Stimulated activated naive B cell treated with anti-CD40 and anti-IgM and Interleukin-4, amounts not matched to agents 10 μg/mL and 1 μg/mL and 100 μg/mL, for 72 hours (primary cell): ENCODE measurements around the gene CHI3L2.
A peak's percentile ranks its signal among the peaks of the same experiment; 100 is the strongest.

ENCODE experiments used
- ATAC-seq, 2 donors: fragments of 150-1000 bp; cut with Tn5 transposase; replicated peaks; 2 replicates each; pipeline ENCODE4 v1.10.0; 2021; ENCODE audit warnings: moderate library complexity in 1 of 2
- DNase-seq: peaks from one replicate; pipeline ENCODE4 v3.0.0; 2021
- H3K27ac Mint-ChIP-seq: one replicate; pipeline ENCODE4 v1.8.0; 2022; ENCODE audit warnings: mild to moderate bottlenecking, mixed read lengths
- H3K27me3 Mint-ChIP-seq, 2 donors: one replicate each; pipeline ENCODE4 v1.8.0; 2022; ENCODE audit warnings: mixed read lengths in 2 of 2
- H3K36me3 Mint-ChIP-seq, 2 donors: one replicate each; pipeline ENCODE4 v1.8.0; 2022; ENCODE audit warnings: mixed read lengths in 2 of 2, mild to moderate bottlenecking in 1 of 2
- H3K4me1 Mint-ChIP-seq, 2 donors: one replicate each; pipeline ENCODE4 v1.8.0; 2022; ENCODE audit warnings: mixed read lengths in 2 of 2, mild to moderate bottlenecking in 1 of 2
- H3K4me3 Mint-ChIP-seq, 2 donors: one replicate each; pipeline ENCODE4 v1.8.0; 2022; ENCODE audit warnings: mild to moderate bottlenecking in 2 of 2, mixed read lengths in 2 of 2, moderate library complexity in 1 of 2
- H3K9me3 Mint-ChIP-seq, 2 donors: one replicate each; pipeline ENCODE4 v1.8.0; 2022; ENCODE audit warnings: mixed read lengths in 2 of 2, mild to moderate bottlenecking in 1 of 2

Gene CHI3L2

DNA sequence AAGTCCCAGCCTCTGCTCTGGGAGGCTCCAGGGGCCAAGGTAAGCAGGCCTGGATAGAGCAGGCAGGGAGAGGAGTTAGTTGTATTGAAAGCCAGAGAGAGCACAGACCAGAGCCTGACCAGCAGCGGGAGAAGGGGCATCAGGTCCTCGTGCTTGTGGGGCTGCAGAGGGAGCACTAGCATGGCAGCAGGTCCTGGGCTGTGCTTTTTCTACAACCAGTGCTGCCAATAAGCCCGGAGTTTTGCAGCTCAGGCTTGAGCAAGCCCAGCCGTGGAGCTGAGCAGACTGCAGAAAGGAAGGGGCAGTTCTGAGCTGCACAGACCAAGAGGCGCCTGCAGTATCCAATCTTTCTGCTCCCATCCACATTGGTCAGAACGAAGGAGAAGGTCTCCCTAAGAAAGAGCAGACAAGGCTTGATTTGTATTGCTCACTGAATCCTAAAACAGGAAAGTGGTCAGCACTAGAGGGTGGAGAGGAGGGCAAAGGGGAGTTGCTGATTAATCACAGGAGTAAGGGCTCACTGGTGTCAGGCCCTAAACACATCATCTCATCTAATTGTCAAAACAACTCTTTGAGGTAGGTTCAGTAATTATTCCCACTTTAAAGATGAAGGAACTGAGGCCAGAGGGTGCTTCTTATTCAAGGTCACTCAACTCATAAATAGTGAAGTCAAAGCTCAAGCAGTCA lies 29.8 kb upstream of the CHI3L2 start:
- H3K9me3 Mint-ChIP-seq, result no peaks in the 10 kb centered on the region
- H3K4me1 Mint-ChIP-seq, result peaks cover 62 to 94% of the 10 kb centered on the region in 2 donors
- H3K4me3 Mint-ChIP-seq, result no peak overlapping the region
- H3K36me3 Mint-ChIP-seq, result peaks cover 29 to 56% of the 10 kb centered on the region in 2 donors
- DNase-seq, result no peak
- peak; percentile 36 to 62 for ATAC-seq
- H3K27ac Mint-ChIP-seq, result peak overlapping the region; percentile 76
- H3K27me3 Mint-ChIP-seq, result no peaks in the 10 kb centered on the region

- peaks cover 26 to 48% of the 10 kb centered on the region in 2 donors for H3K36me3 Mint-ChIP-seq
Measured at GRCh38 chr1:111198836-111199235, 28.7 kb upstream of the CHI3L2 start.

DNA sequence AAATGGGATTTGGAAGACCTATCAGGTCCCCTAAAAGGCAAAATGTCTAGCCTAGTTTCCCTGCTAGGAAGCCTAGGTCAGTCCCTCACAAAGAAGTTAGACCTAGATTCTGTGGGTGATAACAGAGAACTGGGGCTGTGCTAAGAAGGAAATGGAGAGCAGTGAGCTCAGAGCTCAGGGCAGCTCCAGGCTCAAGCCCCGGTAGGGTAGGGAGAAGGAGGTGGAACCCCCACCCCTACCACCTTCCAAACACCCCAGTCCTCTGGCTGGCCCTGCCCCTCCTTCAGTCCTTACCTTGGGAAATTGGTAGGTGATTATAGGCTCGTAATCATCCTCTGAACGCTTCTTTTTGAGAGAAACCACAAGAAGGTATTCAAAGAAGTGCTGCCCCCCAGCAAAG lies 28.2 kb upstream of the CHI3L2 start:
- Mint-ChIP-seq H3K9me3 (no peaks in the 10 kb centered on the region), H3K36me3 (peaks cover 24 to 44% of the 10 kb centered on the region in 2 donors), H3K4me1 (peaks cover 54 to 86% of the 10 kb centered on the region in 2 donors), H3K27me3 (no peaks in the 10 kb centered on the region), H3K4me3 (no peak overlapping the region), H3K27ac (no peak overlapping the region)
- ATAC-seq, result no peak
- no peak for DNase-seq

More at GRCh38 chr1:111198836-111199235, 28.7 kb upstream of the CHI3L2 start:
- ATAC-seq (no peak), DNase-seq (no peak)
- Mint-ChIP-seq H3K27ac (peak overlapping the region; percentile 37), H3K4me1 (peaks cover 58 to 91% of the 10 kb centered on the region in 2 donors), H3K27me3 (no peaks in the 10 kb centered on the region), H3K9me3 (no peaks in the 10 kb centered on the region), H3K4me3 (no peak overlapping the region)

GRCh38 chr1:111199881-111200801 lies 27.4 kb upstream of the CHI3L2 start, which contains the start of gene DENND2D:
DENND2D (minus strand) TSS chr1:111200646; CDS start chr1:111200459, 187 bp downstream.
- H3K36me3 Mint-ChIP-seq, result peaks cover 19 to 36% of the 10 kb centered on the region in 2 donors
- ATAC-seq, result no peak

DNA sequence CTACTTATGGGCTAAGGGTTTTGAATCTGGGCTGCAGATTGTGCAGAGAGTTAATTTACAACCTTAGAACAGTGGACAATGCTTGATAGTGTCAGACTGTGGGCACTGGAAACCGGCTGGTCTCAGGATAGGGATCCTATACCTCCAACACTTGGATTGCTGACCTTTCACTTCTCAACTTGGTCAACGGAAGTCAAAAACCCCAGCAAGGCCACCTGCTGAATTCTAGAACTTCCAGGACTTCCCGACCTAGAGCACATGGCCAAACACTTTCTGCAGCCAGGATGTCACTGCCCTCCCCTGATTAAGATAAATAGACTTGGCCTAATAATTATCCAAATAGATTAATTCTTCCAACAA lies 26.7 kb upstream of the CHI3L2 start:
- H3K36me3 Mint-ChIP-seq, result peaks cover 17 to 33% of the 10 kb centered on the region in 2 donors
- no peaks in the 10 kb centered on the region for H3K9me3 Mint-ChIP-seq
- H3K4me3 Mint-ChIP-seq, result no peak overlapping the region
- H3K4me1 Mint-ChIP-seq, result peaks cover 54 to 85% of the 10 kb centered on the region in 2 donors
- no peak for DNase-seq
- no peak overlapping the region for H3K27ac Mint-ChIP-seq
- ATAC-seq, result no peak
- H3K27me3 Mint-ChIP-seq, result no peaks in the 10 kb centered on the region

More at GRCh38 chr1:111199881-111200801, 27.4 kb upstream of the CHI3L2 start, which contains the start of gene DENND2D:
- H3K27ac Mint-ChIP-seq, result peak within 1 kb of the TSS; percentile 44
- H3K9me3 Mint-ChIP-seq, result no peaks in the 10 kb centered on the region
- peak within 1 kb of the TSS; percentile 25 to 52 for H3K4me3 Mint-ChIP-seq
- H3K27me3 Mint-ChIP-seq, result no peaks in the 10 kb centered on the region
- H3K4me1 Mint-ChIP-seq, result peaks cover 51 to 85% of the 10 kb centered on the region in 2 donors
- DNase-seq, result no peak

- ATAC-seq (no peak), DNase-seq (no peak)
- H3K36me3 Mint-ChIP-seq, result peaks cover 12 to 27% of the 10 kb centered on the region in 2 donors
- H3K9me3 Mint-ChIP-seq, result no peaks in the 10 kb centered on the region
- H3K4me3 Mint-ChIP-seq, result no peak overlapping the region
- no peak overlapping the region for H3K27ac Mint-ChIP-seq
- H3K4me1 Mint-ChIP-seq, result peaks cover 54 to 85% of the 10 kb centered on the region in 2 donors
- H3K27me3 Mint-ChIP-seq, result no peaks in the 10 kb centered on the region
Measured at GRCh38 chr1:111201275-111202090, 26.0 kb upstream of the CHI3L2 start.

GRCh38 chr1:111202366-111202706 lies 25.2 kb upstream of the CHI3L2 start:
- peaks cover 48 to 76% of the 10 kb centered on the region in 2 donors for H3K4me1 Mint-ChIP-seq
- peaks cover 9 to 19% of the 10 kb centered on the region in 2 donors for H3K36me3 Mint-ChIP-seq
- ATAC-seq, result no peak
- H3K27ac Mint-ChIP-seq, result peak overlapping the region; percentile 27
- H3K4me3 Mint-ChIP-seq, result peak overlapping the region; percentile 78 to 79
- no peak for DNase-seq
- H3K27me3 Mint-ChIP-seq, result no peaks in the 10 kb centered on the region
- H3K9me3 Mint-ChIP-seq, result no peaks in the 10 kb centered on the region

- peak overlapping the region; percentile 84 for H3K27ac Mint-ChIP-seq
- ATAC-seq, result peak in 1 of 2 donors; percentile 1
- peaks cover 44 to 71% of the 10 kb centered on the region in 2 donors for H3K4me1 Mint-ChIP-seq
- H3K27me3 Mint-ChIP-seq, result no peaks in the 10 kb centered on the region
- no peak for DNase-seq
- H3K4me3 Mint-ChIP-seq, result peak overlapping the region; percentile 78 to 79
- peaks cover 4 to 14% of the 10 kb centered on the region in 2 donors for H3K36me3 Mint-ChIP-seq
- no peaks in the 10 kb centered on the region for H3K9me3 Mint-ChIP-seq
Measured at GRCh38 chr1:111202707-111203623, 24.5 kb upstream of the CHI3L2 start.

GRCh38 chr1:111203681-111204200 lies 23.8 kb upstream of the CHI3L2 start:
- Mint-ChIP-seq H3K9me3 (no peaks in the 10 kb centered on the region), H3K4me3 (peak overlapping the region; percentile 78 to 79), H3K4me1 (peaks cover 39 to 66% of the 10 kb centered on the region in 2 donors), H3K27ac (peak overlapping the region; percentile 84), H3K27me3 (no peaks in the 10 kb centered on the region), H3K36me3 (peaks cover 4 to 9% of the 10 kb centered on the region in 2 donors)
- peak; percentile 68 to 74 for ATAC-seq
- DNase-seq, result peak; percentile 78

- peak overlapping the region; percentile 84 for H3K27ac Mint-ChIP-seq
- peak; percentile 78 to 80 for ATAC-seq
- peak; percentile 54 for DNase-seq
- H3K4me1 Mint-ChIP-seq, result peaks cover 38 to 59% of the 10 kb centered on the region in 2 donors
- peaks cover 4 to 9% of the 10 kb centered on the region in 2 donors for H3K36me3 Mint-ChIP-seq
- H3K27me3 Mint-ChIP-seq, result no peaks in the 10 kb centered on the region
- no peaks in the 10 kb centered on the region for H3K9me3 Mint-ChIP-seq
- H3K4me3 Mint-ChIP-seq, result peak overlapping the region; percentile 78 to 79
Measured at GRCh38 chr1:111204201-111204982, 23.1 kb upstream of the CHI3L2 start.

DNA sequence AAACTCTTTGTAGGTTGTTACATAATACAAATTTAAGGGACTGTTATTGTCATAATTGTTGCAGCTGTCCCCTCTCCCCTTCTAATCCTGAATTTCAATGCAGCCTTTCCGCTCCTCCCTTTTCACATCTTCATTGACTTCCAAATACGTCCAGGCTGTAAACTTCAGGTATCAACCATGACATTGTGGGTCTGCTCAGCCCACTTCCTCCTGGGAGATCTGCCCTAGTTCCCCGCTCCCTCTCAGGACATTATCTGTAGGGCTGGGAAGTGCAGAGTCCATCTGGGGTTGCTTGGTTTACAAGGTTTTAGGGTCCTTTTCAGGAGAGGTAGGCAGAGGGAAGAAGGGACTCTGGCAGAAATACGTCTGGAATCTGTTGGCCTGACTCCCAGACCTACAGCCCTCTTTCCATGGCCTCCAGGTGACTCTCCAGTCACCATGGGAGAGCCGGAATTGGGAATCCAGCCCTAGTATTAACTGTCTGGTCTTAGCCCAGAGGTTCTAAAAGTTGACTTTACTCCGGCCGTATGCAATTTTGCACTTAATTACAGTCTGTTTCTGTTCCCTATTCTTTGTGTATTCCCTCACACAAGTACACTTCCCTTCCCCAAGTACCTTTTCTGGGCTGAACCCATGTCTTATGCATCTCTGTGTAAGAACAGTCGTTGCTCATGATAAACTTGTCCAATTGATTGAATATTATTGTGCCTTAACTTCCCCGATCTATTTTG lies 22.4 kb upstream of the CHI3L2 start:
- H3K4me1 Mint-ChIP-seq, result peaks cover 32 to 53% of the 10 kb centered on the region in 2 donors
- H3K27me3 Mint-ChIP-seq, result no peaks in the 10 kb centered on the region
- no peak for DNase-seq

DNA sequence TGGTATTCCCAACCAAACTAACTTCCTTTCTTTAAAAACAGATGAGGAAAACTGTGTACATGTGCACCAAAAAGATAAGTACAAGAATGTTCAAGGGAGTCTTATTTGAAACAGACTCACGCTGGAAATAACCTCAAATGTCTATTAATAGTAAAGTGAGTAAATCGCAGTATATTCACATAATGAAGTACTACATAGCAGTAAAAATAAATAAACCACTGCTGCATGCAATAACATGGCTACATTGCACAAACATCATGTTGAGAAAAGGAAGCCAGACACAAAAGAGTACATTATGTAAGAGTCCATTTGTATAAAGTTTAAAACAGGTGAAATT lies 21.8 kb upstream of the CHI3L2 start:
- no peaks in the 10 kb centered on the region for H3K36me3 Mint-ChIP-seq
- H3K27me3 Mint-ChIP-seq, result no peaks in the 10 kb centered on the region
- no peak overlapping the region for H3K4me3 Mint-ChIP-seq
- H3K27ac Mint-ChIP-seq, result peak overlapping the region; percentile 70
- H3K4me1 Mint-ChIP-seq, result peaks cover 27 to 53% of the 10 kb centered on the region in 2 donors
- DNase-seq, result no peak
- ATAC-seq, result no peak
- no peaks in the 10 kb centered on the region for H3K9me3 Mint-ChIP-seq

More for the DNA sequence above, 22.4 kb upstream of the CHI3L2 start:
- Mint-ChIP-seq H3K27ac (peak overlapping the region; percentile 84), H3K4me3 (peak overlapping the region; percentile 78 to 79), H3K36me3 (peaks cover 0 to 4% of the 10 kb centered on the region in 2 donors), H3K9me3 (no peaks in the 10 kb centered on the region)
- peak in 1 of 2 donors; percentile 21 for ATAC-seq
